ENCODE measurements around the gene WASL. TPM values are rescaled to one million over a fixed set of nuclear protein-coding genes. Genes with fewer than 3 reads are reported as not detected.

The WASL gene
- total RNA-seq, 1 donor from 2014 or later, result 36.0 TPM

DNA sequence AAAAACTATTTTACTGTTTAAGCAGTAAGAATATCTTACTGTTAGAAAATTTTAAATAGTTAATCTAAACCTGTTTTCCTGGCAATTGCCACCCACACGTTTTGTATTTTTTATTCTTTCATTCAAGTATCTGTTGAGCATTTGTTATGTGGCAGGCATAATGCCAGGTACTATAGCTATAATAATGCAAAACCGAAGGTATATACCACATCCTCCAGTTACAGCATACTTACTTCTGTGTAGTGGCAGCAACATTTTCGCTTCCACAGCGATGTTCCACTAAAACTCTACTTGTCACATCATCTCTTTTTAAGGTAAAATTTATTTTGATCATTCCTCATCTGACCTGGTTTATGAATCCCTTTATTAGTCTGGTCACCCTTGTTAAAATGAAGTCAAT lies 30.0 kb downstream of the WASL start:
- Histone ChIP-seq H2AFZ (ENCODE audit: low read depth, low read length) (no peak overlapping the region), H3K79me2 (ENCODE audit: insufficient read depth, low read length) (peaks cover 60% of the 10 kb centered on the region), H3K4me1 (ENCODE audit: insufficient read depth, low read length) (peaks cover 10% of the 10 kb centered on the region), H3K36me3 (ENCODE audit: insufficient read depth, low read length) (no peaks in the 10 kb centered on the region), H3K9me3 (ENCODE audit: insufficient read depth, low read depth, low read length) (no peaks in the 10 kb centered on the region), H3K4me2 (ENCODE audit: low read length) (no peak overlapping the region), H3K27me3 (ENCODE audit: insufficient read depth, low read length) (no peaks in the 10 kb centered on the region), H3K27ac (ENCODE audit: low read depth, low read length) (no peak overlapping the region), H4K20me1 (ENCODE audit: insufficient read depth, low read length) (peaks cover 91% of the 10 kb centered on the region), H3K9ac (ENCODE audit: low read length) (no peak overlapping the region), H3K4me3 (ENCODE audit: insufficient read depth, low read depth, low read length) (no peak overlapping the region)
- TF ChIP-seq EZH2 (IDR thresholded peaks at IDR 0.05; ENCODE audit: insufficient read depth, low read length), result no peak
- TF ChIP-seq, protein P1, sequence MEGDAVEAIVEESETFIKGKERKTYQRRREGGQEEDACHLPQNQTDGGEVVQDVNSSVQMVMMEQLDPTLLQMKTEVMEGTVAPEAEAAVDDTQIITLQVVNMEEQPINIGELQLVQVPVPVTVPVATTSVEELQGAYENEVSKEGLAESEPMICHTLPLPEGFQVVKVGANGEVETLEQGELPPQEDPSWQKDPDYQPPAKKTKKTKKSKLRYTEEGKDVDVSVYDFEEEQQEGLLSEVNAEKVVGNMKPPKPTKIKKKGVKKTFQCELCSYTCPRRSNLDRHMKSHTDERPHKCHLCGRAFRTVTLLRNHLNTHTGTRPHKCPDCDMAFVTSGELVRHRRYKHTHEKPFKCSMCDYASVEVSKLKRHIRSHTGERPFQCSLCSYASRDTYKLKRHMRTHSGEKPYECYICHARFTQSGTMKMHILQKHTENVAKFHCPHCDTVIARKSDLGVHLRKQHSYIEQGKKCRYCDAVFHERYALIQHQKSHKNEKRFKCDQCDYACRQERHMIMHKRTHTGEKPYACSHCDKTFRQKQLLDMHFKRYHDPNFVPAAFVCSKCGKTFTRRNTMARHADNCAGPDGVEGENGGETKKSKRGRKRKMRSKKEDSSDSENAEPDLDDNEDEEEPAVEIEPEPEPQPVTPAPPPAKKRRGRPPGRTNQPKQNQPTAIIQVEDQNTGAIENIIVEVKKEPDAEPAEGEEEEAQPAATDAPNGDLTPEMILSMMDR (IDR thresholded peaks at IDR 0.05; ENCODE audit: insufficient read depth, low read depth, low read length), result no peak
- H3K27ac Mint-ChIP-seq (ENCODE audit: unreplicated experiment), result no peak overlapping the region
- DNase-seq (ENCODE audit: low read depth) (no peak), FAIRE-seq (no peak)
- H3K9me3 Mint-ChIP-seq (ENCODE audit: unreplicated experiment), result no peaks in the 10 kb centered on the region
- peaks cover 36% of the 10 kb centered on the region for H3K4me1 Mint-ChIP-seq (ENCODE audit: low read depth, unreplicated experiment)
- H3K4me3 Mint-ChIP-seq (ENCODE audit: unreplicated experiment), result no peak overlapping the region
- peaks cover 2% of the 10 kb centered on the region for H3K36me3 Mint-ChIP-seq (ENCODE audit: low read depth, unreplicated experiment)
- H3K27me3 Mint-ChIP-seq (ENCODE audit: low read depth, unreplicated experiment), result no peaks in the 10 kb centered on the region

DNA sequence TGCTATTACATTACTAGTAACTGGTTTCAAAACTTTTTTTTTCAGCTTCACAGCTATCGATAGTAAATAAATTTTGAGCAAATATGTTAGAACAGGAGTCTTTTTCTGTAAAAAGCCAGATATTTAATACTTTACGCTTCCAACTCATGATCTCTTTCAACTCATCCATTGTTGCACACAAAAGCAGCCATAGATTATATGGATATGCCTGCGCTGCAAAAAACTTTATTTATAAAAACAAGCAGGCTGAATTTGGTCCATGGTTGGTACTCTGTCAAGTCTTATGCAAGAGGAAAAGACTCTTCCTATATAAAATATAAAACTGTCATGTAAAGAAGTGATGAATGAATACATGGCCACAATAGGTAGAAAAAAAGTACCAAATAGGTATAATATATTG lies 31.1 kb downstream of the WASL start:
- Histone ChIP-seq H3K4me2 (ENCODE audit: low read length) (no peak overlapping the region), H3K9ac (ENCODE audit: low read length) (no peak overlapping the region), H3K27ac (ENCODE audit: low read depth, low read length) (no peak overlapping the region), H3K27me3 (ENCODE audit: insufficient read depth, low read length) (no peaks in the 10 kb centered on the region), H3K4me3 (ENCODE audit: insufficient read depth, low read depth, low read length) (no peak overlapping the region), H3K4me1 (ENCODE audit: insufficient read depth, low read length) (peaks cover 17% of the 10 kb centered on the region), H3K9me3 (ENCODE audit: insufficient read depth, low read depth, low read length) (no peaks in the 10 kb centered on the region), H3K36me3 (ENCODE audit: insufficient read depth, low read length) (no peaks in the 10 kb centered on the region), H2AFZ (ENCODE audit: low read depth, low read length) (no peak overlapping the region), H3K79me2 (ENCODE audit: insufficient read depth, low read length) (peaks cover 49% of the 10 kb centered on the region), H4K20me1 (ENCODE audit: insufficient read depth, low read length) (peaks cover 91% of the 10 kb centered on the region)
- H3K4me1 Mint-ChIP-seq (ENCODE audit: low read depth, unreplicated experiment), result peaks cover 37% of the 10 kb centered on the region
- no peak overlapping the region for H3K4me3 Mint-ChIP-seq (ENCODE audit: unreplicated experiment)
- no peak overlapping the region for H3K27ac Mint-ChIP-seq (ENCODE audit: unreplicated experiment)
- DNase-seq (ENCODE audit: low read depth), result no peak
- H3K27me3 Mint-ChIP-seq (ENCODE audit: low read depth, unreplicated experiment), result no peaks in the 10 kb centered on the region
- TF ChIP-seq EZH2 (IDR thresholded peaks at IDR 0.05; ENCODE audit: insufficient read depth, low read length), result no peak
- TF ChIP-seq, protein P1 (IDR thresholded peaks at IDR 0.05; ENCODE audit: insufficient read depth, low read depth, low read length), result no peak
- peaks cover 4% of the 10 kb centered on the region for H3K36me3 Mint-ChIP-seq (ENCODE audit: low read depth, unreplicated experiment)
- no peak for FAIRE-seq
- H3K9me3 Mint-ChIP-seq (ENCODE audit: unreplicated experiment), result no peaks in the 10 kb centered on the region

- H3K79me2 ChIP-seq (ENCODE audit: insufficient read depth, low read length), result peaks cover 47% of the 10 kb centered on the region
- H3K4me2 ChIP-seq (ENCODE audit: low read length), result no peak overlapping the region
- H3K27me3 ChIP-seq (ENCODE audit: insufficient read depth, low read length), result no peaks in the 10 kb centered on the region
- peaks cover 43% of the 10 kb centered on the region for H3K4me1 Mint-ChIP-seq (ENCODE audit: low read depth, unreplicated experiment)
- H3K9me3 ChIP-seq (ENCODE audit: insufficient read depth, low read depth, low read length), result no peaks in the 10 kb centered on the region
- no peak for FAIRE-seq
- H3K36me3 Mint-ChIP-seq (ENCODE audit: low read depth, unreplicated experiment), result peaks cover 4% of the 10 kb centered on the region
- TF ChIP-seq EZH2 (IDR thresholded peaks at IDR 0.05; ENCODE audit: insufficient read depth, low read length), result no peak
- TF ChIP-seq, protein P1 (IDR thresholded peaks at IDR 0.05; ENCODE audit: insufficient read depth, low read depth, low read length), result no peak
- H4K20me1 ChIP-seq (ENCODE audit: insufficient read depth, low read length), result peaks cover 95% of the 10 kb centered on the region
- H3K27ac ChIP-seq (ENCODE audit: low read depth, low read length), result no peak overlapping the region
- DNase-seq (ENCODE audit: low read depth), result no peak
- H3K9me3 Mint-ChIP-seq (ENCODE audit: unreplicated experiment), result no peaks in the 10 kb centered on the region
- no peaks in the 10 kb centered on the region for H3K36me3 ChIP-seq (ENCODE audit: insufficient read depth, low read length)
- H3K27ac Mint-ChIP-seq (ENCODE audit: unreplicated experiment), result no peak overlapping the region
- H3K9ac ChIP-seq (ENCODE audit: low read length), result no peak overlapping the region
- H3K4me1 ChIP-seq (ENCODE audit: insufficient read depth, low read length), result peaks cover 22% of the 10 kb centered on the region
- H3K4me3 Mint-ChIP-seq (ENCODE audit: unreplicated experiment), result no peak overlapping the region
- H2AFZ ChIP-seq (ENCODE audit: low read depth, low read length), result no peak overlapping the region
- H3K27me3 Mint-ChIP-seq (ENCODE audit: low read depth, unreplicated experiment), result no peaks in the 10 kb centered on the region
- H3K4me3 ChIP-seq (ENCODE audit: insufficient read depth, low read depth, low read length), result no peak overlapping the region
These were observed 31.9 kb downstream of the WASL start for GRCh38 chr7:123716877-123717276.

Measured in astrocyte (in vitro differentiated cells and primary cell).